ENCODE measurements around the gene CNTN4.

Gene CNTN4

DNA sequence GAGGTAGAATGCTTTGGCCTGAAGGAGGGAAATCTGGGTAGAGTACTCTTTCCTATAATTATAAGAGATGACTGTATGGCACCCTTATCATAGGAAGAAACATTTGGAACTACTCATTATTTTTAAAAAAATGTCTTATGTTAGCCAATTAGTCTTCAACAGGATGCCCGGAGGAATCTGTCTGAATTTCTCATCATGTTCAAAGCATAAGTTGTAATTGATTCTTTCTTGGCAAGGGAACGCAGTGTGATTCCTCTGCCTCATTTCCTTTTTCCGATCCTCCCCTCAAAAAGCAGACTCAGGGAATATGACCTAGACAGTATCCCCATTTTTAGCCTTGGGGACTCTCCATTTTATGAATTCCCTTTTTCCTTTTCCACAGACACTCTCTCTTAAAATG, 846.5 kb downstream of the CNTN4 start:
- Histone ChIP-seq H3K79me2 (ENCODE audit: insufficient read depth, low read depth) (no peaks in the 10 kb centered on the region), H3K9ac (no peak overlapping the region), H3K4me2 (no peak overlapping the region), H3K4me1 (ENCODE audit: low read depth, poor library complexity, severe bottlenecking) (peaks cover 8% of the 10 kb centered on the region), H3K36me3 (ENCODE audit: insufficient read depth) (no peaks in the 10 kb centered on the region), H2AFZ (ENCODE audit: low read depth) (no peak overlapping the region), H4K20me1 (ENCODE audit: insufficient read depth) (no peaks in the 10 kb centered on the region), H3K27me3 (ENCODE audit: insufficient read depth, low read depth) (no peaks in the 10 kb centered on the region), H3K27ac (no peak overlapping the region), H3K4me3 (IDR thresholded peaks at IDR 0.05; ENCODE audit: insufficient read depth, low read depth, low read length) (no peak overlapping the region)
- TF ChIP-seq CTCF (conservative IDR thresholded peaks at IDR 0.05; ENCODE audit: low read depth, low read length): no peak

- Histone ChIP-seq H4K20me1 (ENCODE audit: insufficient read depth) (no peaks in the 10 kb centered on the region), H3K9ac (no peak overlapping the region), H3K79me2 (ENCODE audit: insufficient read depth, low read depth) (no peaks in the 10 kb centered on the region), H3K4me1 (ENCODE audit: low read depth, poor library complexity, severe bottlenecking) (no peaks in the 10 kb centered on the region), H3K36me3 (ENCODE audit: insufficient read depth) (no peaks in the 10 kb centered on the region), H3K27ac (no peak overlapping the region), H2AFZ (ENCODE audit: low read depth) (no peak overlapping the region), H3K27me3 (ENCODE audit: insufficient read depth, low read depth) (no peaks in the 10 kb centered on the region), H3K4me2 (no peak overlapping the region), H3K4me3 (IDR thresholded peaks at IDR 0.05; ENCODE audit: insufficient read depth, low read depth, low read length) (no peak overlapping the region)
- TF ChIP-seq CTCF (conservative IDR thresholded peaks at IDR 0.05; ENCODE audit: low read depth, low read length): no peak
Observed at GRCh38 chr3:2947536-2947935, 848.9 kb downstream of the CNTN4 start.

- H4K20me1 ChIP-seq (ENCODE audit: insufficient read depth): no peaks in the 10 kb centered on the region
- no peak overlapping the region for H3K4me3 ChIP-seq (IDR thresholded peaks at IDR 0.05; ENCODE audit: insufficient read depth, low read depth, low read length)
- H3K4me2 ChIP-seq: no peak overlapping the region
- H3K4me1 ChIP-seq (ENCODE audit: low read depth, poor library complexity, severe bottlenecking): no peaks in the 10 kb centered on the region
- no peak overlapping the region for H3K27ac ChIP-seq
- no peak overlapping the region for H2AFZ ChIP-seq (ENCODE audit: low read depth)
- H3K79me2 ChIP-seq (ENCODE audit: insufficient read depth, low read depth): no peaks in the 10 kb centered on the region
- H3K27me3 ChIP-seq (ENCODE audit: insufficient read depth, low read depth): no peaks in the 10 kb centered on the region
- H3K9ac ChIP-seq: no peak overlapping the region
- TF ChIP-seq CTCF (conservative IDR thresholded peaks at IDR 0.05; ENCODE audit: low read depth, low read length): no peak
- H3K36me3 ChIP-seq (ENCODE audit: insufficient read depth): no peaks in the 10 kb centered on the region
Observed at GRCh38 chr3:2948882-2949281, 850.2 kb downstream of the CNTN4 start.

DNA sequence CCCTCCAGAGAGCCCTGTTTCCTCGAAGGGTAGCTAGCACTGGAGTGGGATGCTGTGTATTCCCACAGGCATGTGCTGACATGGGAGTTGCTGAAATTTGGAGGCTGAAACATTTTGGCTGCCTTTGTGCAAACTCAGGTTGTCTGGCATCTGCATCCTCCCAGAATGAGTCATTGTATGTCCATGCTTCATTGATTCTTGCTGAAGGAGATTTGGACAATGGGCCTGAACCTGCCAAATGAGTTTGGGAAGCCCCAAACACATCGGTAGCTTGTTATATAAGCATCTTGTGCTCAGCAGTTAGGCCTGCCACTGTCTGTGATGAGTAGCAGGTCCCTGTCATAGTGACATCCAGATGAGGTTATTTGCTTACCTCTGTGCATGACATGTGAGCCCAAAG, 851.5 kb downstream of the CNTN4 start:
- no peak overlapping the region for H3K4me2 ChIP-seq
- no peaks in the 10 kb centered on the region for H3K4me1 ChIP-seq (ENCODE audit: low read depth, poor library complexity, severe bottlenecking)
- no peak overlapping the region for H3K27ac ChIP-seq
- H3K79me2 ChIP-seq (ENCODE audit: insufficient read depth, low read depth): no peaks in the 10 kb centered on the region
- no peak for TF ChIP-seq CTCF (conservative IDR thresholded peaks at IDR 0.05; ENCODE audit: low read depth, low read length)
- no peak overlapping the region for H3K9ac ChIP-seq
- H3K27me3 ChIP-seq (ENCODE audit: insufficient read depth, low read depth): no peaks in the 10 kb centered on the region
- H3K4me3 ChIP-seq (IDR thresholded peaks at IDR 0.05; ENCODE audit: insufficient read depth, low read depth, low read length): no peak overlapping the region
- H3K36me3 ChIP-seq (ENCODE audit: insufficient read depth): no peaks in the 10 kb centered on the region
- H4K20me1 ChIP-seq (ENCODE audit: insufficient read depth): no peaks in the 10 kb centered on the region
- no peak overlapping the region for H2AFZ ChIP-seq (ENCODE audit: low read depth)

- TF ChIP-seq CTCF (conservative IDR thresholded peaks at IDR 0.05; ENCODE audit: low read depth, low read length): no peak
Observed at GRCh38 chr3:2957115-2957514, 858.4 kb downstream of the CNTN4 start.

More at GRCh38 chr3:2957115-2957514, 858.4 kb downstream of the CNTN4 start:
- Histone ChIP-seq H3K4me2 (no peak overlapping the region), H3K4me3 (IDR thresholded peaks at IDR 0.05; ENCODE audit: insufficient read depth, low read depth, low read length) (no peak overlapping the region), H3K79me2 (ENCODE audit: insufficient read depth, low read depth) (no peaks in the 10 kb centered on the region), H3K27ac (no peak overlapping the region), H3K27me3 (ENCODE audit: insufficient read depth, low read depth) (no peaks in the 10 kb centered on the region), H3K4me1 (ENCODE audit: low read depth, poor library complexity, severe bottlenecking) (no peaks in the 10 kb centered on the region), H3K36me3 (ENCODE audit: insufficient read depth) (no peaks in the 10 kb centered on the region), H3K9ac (no peak overlapping the region), H4K20me1 (ENCODE audit: insufficient read depth) (no peaks in the 10 kb centered on the region), H2AFZ (ENCODE audit: low read depth) (no peak overlapping the region)

Measured in KMS-11 (cell line).